ENCODE measurements around the gene VAV1.

GRCh38 chr19:6723738-6724137 is 48.8 kb upstream of the VAV1 start:
- TF ChIP-seq CTCF (IDR thresholded peaks at IDR 0.05), result no peak
- no peak for TF ChIP-seq POLR2A (IDR thresholded peaks at IDR 0.05)
